Fibroblast of skin of scalp (primary cell): Measurements from ENCODE around the gene TAS2R19.

Experiments used
- DNase-seq: peaks from one replicate; pipeline ENCODE4 v3.0.0-alpha.2; 2013

TAS2R19 gene

DNA sequence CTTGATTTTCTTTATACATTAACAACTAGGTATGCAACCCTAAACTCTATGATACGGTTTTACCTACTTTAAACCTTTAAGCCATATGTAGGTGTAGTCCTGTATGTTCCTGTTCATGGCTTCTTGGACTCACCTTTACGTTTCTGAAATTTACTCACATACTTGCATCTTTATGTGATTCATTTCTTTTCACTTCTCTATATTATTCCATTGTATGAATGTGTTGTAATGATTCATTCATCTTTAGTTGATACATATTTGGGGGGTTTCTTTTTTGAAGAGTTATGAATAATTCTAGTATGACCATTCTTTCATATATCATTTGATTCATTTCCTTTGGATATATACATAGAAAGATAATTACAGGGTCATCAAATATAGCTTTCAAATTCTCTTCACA is 33.3 kb downstream of the TAS2R19 start:
- DNase-seq = no peak

DNA sequence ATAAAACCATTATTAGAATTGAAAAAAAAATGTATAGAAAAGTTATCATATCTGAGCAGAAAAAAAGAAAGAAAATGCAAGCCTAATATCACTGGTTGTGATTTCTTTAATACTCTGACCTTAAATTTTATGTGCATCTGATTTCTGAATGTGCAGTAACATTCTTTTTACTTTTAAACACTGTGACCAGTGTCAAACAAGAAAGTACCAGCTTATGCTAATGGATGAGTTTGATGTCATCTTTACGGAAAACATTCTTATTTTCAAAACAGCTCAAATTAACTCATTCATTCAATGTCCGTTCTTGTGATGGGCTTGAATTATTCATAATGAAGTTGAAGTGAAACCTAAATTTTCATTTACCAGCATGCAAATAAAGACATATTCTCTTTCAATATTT is 35.6 kb downstream of the TAS2R19 start, which contains the start of gene TAS2R50:
Gene TAS2R50 (minus strand): TSS at position 101 of the 400 bp plus-strand sequence. CDS start 52 bp downstream, at position 49.
- DNase-seq = no peak

DNA sequence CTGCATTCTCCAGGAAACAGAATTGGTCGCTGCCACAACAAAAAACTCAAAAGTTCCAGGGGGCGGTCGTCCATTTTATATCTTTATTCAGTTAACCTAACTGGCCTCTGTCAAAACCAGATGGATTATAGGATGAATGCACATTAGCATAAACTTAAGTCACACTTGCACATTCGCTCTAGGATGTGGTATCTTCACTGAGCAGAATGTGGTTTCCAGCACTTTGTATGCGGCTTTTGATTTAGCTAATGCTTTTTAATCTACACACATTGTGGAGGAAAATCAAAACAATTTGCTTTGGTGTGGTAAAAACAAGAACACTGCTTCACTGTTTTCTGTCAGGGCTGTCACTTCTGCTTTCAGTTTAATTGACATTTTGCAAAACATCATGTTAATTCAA is 40.2 kb downstream of the TAS2R19 start:
- no peak for DNase-seq

DNA sequence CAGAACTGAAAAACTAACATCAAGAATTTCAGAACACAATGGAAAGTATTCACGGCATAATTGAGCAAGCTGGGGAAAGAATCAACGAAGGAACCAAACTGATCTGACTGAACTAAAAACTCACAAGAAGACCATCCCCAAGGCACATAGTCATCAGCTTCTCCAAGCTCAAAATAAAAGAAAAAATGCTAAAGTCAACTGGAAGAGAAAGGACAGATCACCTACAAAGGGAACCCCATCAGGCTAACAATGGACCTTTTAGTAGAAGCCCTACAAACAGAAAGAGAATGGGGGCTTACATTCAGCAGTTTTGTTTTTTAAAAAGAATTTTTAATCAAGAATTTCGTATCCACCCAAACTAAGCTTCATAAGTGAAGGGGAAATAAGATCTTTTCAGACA is 47.5 kb downstream of the TAS2R19 start:
- DNase-seq = no peak
